Endodermal cell (in vitro differentiated cells): ENCODE results near the gene CRIP2. TPM values are rescaled to one million over a fixed set of nuclear protein-coding genes. Genes with fewer than 3 reads are reported as not detected.

ENCODE experiments used
- DNase-seq: peaks from one replicate; pipeline ENCODE4 v3.0.0-alpha.2; 2017
- H3K27ac ChIP-seq: 2 replicates; pipeline ENCODE4 v1.5.1; 2013; ENCODE audit warnings: mild to moderate bottlenecking, low read depth, low read length, moderate library complexity
- H3K27me3 ChIP-seq: 2 replicates; pipeline ENCODE4 v1.6.1; 2013; ENCODE audit warnings: mild to moderate bottlenecking, low read length, moderate library complexity; ENCODE audit not compliant: insufficient read depth, control insufficient read depth, poor library complexity, severe bottlenecking
- H3K36me3 ChIP-seq: 2 replicates; pipeline ENCODE4 v1.7.0; 2013; ENCODE audit warnings: mild to moderate bottlenecking, low read length, moderate library complexity; ENCODE audit not compliant: control insufficient read depth, insufficient read depth
- H3K4me1 ChIP-seq: one replicate; pipeline ENCODE4 v1.7.0; 2013; ENCODE audit warnings: low read length; ENCODE audit not compliant: control insufficient read depth, insufficient read depth
- H3K4me3 ChIP-seq: 2 replicates; pipeline ENCODE4 v1.5.1; 2013; ENCODE audit warnings: mild to moderate bottlenecking, low read length, moderate library complexity
- H3K9ac ChIP-seq: 2 replicates; pipeline ENCODE4 v1.6.1; 2013; ENCODE audit warnings: mild to moderate bottlenecking, low read length, moderate library complexity; ENCODE audit not compliant: poor library complexity, severe bottlenecking; ENCODE audit errors: extremely low read depth
- H3K9me3 ChIP-seq: 2 replicates; pipeline ENCODE4 v1.6.1; 2013; ENCODE audit warnings: mild to moderate bottlenecking, low read length, moderate library complexity; ENCODE audit not compliant: control insufficient read depth
- H3K27ac Mint-ChIP-seq: 2 replicates; pipeline ENCODE4 v1.8.0; 2020; ENCODE audit warnings: mixed read lengths
- H3K27me3 Mint-ChIP-seq: 2 replicates; pipeline ENCODE4 v1.8.0; 2021; ENCODE audit warnings: mild to moderate bottlenecking, mixed read lengths; ENCODE audit not compliant: insufficient read depth
- H3K36me3 Mint-ChIP-seq: 2 replicates; pipeline ENCODE4 v1.8.0; 2020; ENCODE audit warnings: low read depth, mixed read lengths
- H3K4me1 Mint-ChIP-seq: 2 replicates; pipeline ENCODE4 v1.8.0; 2020; ENCODE audit warnings: mixed read lengths
- H3K4me3 Mint-ChIP-seq: 2 replicates; pipeline ENCODE4 v1.8.0; 2020; ENCODE audit warnings: mild to moderate bottlenecking, moderate library complexity, mixed read lengths
- H3K9me3 Mint-ChIP-seq: 2 replicates; pipeline ENCODE4 v1.8.0; 2020; ENCODE audit warnings: mild to moderate bottlenecking, mixed read lengths
- CTCF ChIP-seq: fragments of 200-600 bp; sonication (generic); conservative IDR thresholded peaks from 2 replicates; pipeline ENCODE4 v1.5.0; 2021; ENCODE audit warnings: antibody characterized with exemption, mild to moderate bottlenecking
- WGBS, 2 experiments: methylation state at CpG; one replicate each; pipeline versions ENCODE4 v1.1.5 to v1.1.7; 2013; ENCODE audit warnings: missing lambda C conversion rate in 2 of 2, mixed read lengths in 1 of 2; ENCODE audit not compliant: insufficient coverage in 1 of 2, insufficient read length in 1 of 2; 5-methylcytosine and 5-hydroxymethylcytosine counted together
- total RNA-seq, 2 donors: library from RNA; stranded (reverse); fragmentation: NEBNext Ultra II Directional in 1 of 2; extraction: Animal tissue kit (Norgen Biotek cat#: 25700) in 1 of 2; gene quantifications; 2 replicates in 1 of 2; 3 replicates in 1 of 2; pipeline ENCODE4 v1.2.1, GENCODE V29; 2021

Gene CRIP2
- total RNA-seq, 2 donors from 2014 or later, result 3.9 to 5.3 TPM

GRCh38 chr14:105464501-105464900 lies 10.1 kb upstream of the CRIP2 start:
- Histone ChIP-seq H3K27me3 (no peaks in the 10 kb centered on the region), H3K4me1 (no peaks in the 10 kb centered on the region), H3K9ac (no peak overlapping the region), H3K4me3 (no peak overlapping the region), H3K36me3 (peaks cover 22% of the 10 kb centered on the region), H3K27ac (no peak overlapping the region), H3K9me3 (no peaks in the 10 kb centered on the region)
- Mint-ChIP-seq H3K4me1 (no peaks in the 10 kb centered on the region), H3K27me3 (no peaks in the 10 kb centered on the region), H3K36me3 (peaks cover 32% of the 10 kb centered on the region), H3K9me3 (no peaks in the 10 kb centered on the region), H3K4me3 (no peak overlapping the region), H3K27ac (no peak overlapping the region)
- no peak for DNase-seq
- 94 to 95% methylated on average over 29 to 33 of the region's 33 CpGs for WGBS, 2 experiments
- TF ChIP-seq CTCF, result no peak

DNA sequence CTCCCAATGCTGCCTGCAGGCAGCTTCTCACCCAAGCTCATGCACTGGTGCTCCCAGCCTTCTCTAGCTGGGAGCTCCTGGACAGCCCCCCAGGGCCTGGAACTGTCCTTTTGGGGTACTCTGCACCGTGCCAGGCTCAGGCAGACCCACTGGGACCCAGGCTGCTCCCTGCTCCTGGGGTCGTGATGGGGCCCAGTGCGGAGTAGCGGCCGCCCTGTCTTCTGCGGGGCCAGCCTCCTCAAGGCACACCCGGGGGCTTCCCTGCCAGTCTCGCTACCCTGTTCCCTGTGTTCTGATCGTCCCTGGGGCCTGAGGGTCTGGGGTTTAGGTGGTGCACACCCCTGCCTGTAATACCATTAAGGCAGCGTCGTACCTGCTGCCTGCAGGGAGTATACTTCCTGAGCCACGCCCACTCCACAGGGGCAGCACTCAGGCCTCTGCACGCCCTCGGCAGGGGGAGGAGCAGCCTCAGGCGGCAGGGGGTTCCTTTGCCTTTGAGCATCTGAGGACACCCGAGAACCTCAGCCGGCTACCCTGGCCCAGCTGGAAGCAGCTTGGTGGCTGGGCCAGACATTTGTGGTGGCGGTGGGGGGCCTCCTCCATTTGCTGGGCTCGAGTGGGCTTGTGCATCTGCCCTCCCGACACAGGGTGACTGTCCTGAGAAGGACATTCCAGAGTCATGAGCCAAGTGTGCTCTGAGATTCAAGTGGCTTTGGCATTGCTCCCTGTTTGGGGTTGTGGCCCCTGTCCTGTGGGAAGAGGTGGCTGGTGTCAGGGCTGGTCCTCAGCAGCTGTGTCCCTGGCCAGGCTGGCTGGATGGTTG lies 9.2 kb upstream of the CRIP2 start:
- peak; percentile 85 for DNase-seq
- WGBS, 2 experiments, result 84 to 90% methylated on average over 15 to 20 of the region's 20 CpGs
- Mint-ChIP-seq H3K27me3 (no peaks in the 10 kb centered on the region), H3K4me3 (no peak overlapping the region), H3K27ac (no peak overlapping the region), H3K9me3 (no peaks in the 10 kb centered on the region), H3K4me1 (no peaks in the 10 kb centered on the region), H3K36me3 (peaks cover 33% of the 10 kb centered on the region)
- Histone ChIP-seq H3K9me3 (no peaks in the 10 kb centered on the region), H3K27me3 (no peaks in the 10 kb centered on the region), H3K27ac (no peak overlapping the region), H3K9ac (no peak overlapping the region), H3K36me3 (peaks cover 25% of the 10 kb centered on the region), H3K4me3 (no peak overlapping the region), H3K4me1 (no peaks in the 10 kb centered on the region)
- no peak for TF ChIP-seq CTCF

GRCh38 chr14:105466531-105467248 lies 7.9 kb upstream of the CRIP2 start:
- H3K9me3 ChIP-seq, result no peaks in the 10 kb centered on the region
- H3K36me3 ChIP-seq, result peaks cover 17% of the 10 kb centered on the region
- Mint-ChIP-seq H3K27me3 (no peaks in the 10 kb centered on the region), H3K4me1 (no peaks in the 10 kb centered on the region), H3K9me3 (no peaks in the 10 kb centered on the region), H3K4me3 (no peak overlapping the region), H3K36me3 (peaks cover 22% of the 10 kb centered on the region), H3K27ac (no peak overlapping the region)
- DNase-seq, result no peak
- H3K9ac ChIP-seq, result no peak overlapping the region
- H3K4me3 ChIP-seq, result no peak overlapping the region
- 94 to 98% methylated on average over 37 to 53 of the region's 53 CpGs for WGBS, 2 experiments
- TF ChIP-seq CTCF, result no peak
- H3K4me1 ChIP-seq, result no peaks in the 10 kb centered on the region
- no peak overlapping the region for H3K27ac ChIP-seq
- H3K27me3 ChIP-seq, result no peaks in the 10 kb centered on the region
